Liver (tissue), 9 donors: Measurements from ENCODE around the gene XYLT1. TPM values are rescaled to one million over a fixed set of nuclear protein-coding genes. Genes with fewer than 3 reads are reported as not detected.

ENCODE experiments used
- DNase-seq: peaks from one replicate; pipeline ENCODE4 v3.0.0-alpha.2; 2017; ENCODE audit warnings: low spot score
- H3K27ac ChIP-seq, 2 donors: one replicate each; pipeline ENCODE4 v1.7.0; 2013; ENCODE audit warnings: inconsistent platforms in 2 of 2, low read length in 2 of 2, control low read depth in 1 of 2, low read depth in 1 of 2, mild to moderate bottlenecking in 1 of 2
- H3K27me3 ChIP-seq, 4 donors: one replicate each; pipeline versions ENCODE4 v1.6.1 to v1.7.0; 2013; ENCODE audit warnings: low read length in 3 of 4, inconsistent platforms in 1 of 4, mild to moderate bottlenecking in 1 of 4, moderate library complexity in 1 of 4; ENCODE audit not compliant: control insufficient read depth in 4 of 4, insufficient read depth in 4 of 4
- H3K36me3 ChIP-seq, 4 donors: one replicate each; pipeline versions ENCODE4 v1.6.1 to v1.7.0; 2013; ENCODE audit warnings: low read length in 3 of 4, mild to moderate bottlenecking in 3 of 4, low read depth in 1 of 4, moderate library complexity in 1 of 4; ENCODE audit not compliant: control insufficient read depth in 4 of 4, insufficient read depth in 3 of 4
- H3K4me1 ChIP-seq, 4 donors: one replicate each; pipeline versions ENCODE4 v1.6.1 to v1.7.0; 2013; ENCODE audit warnings: low read length in 3 of 4, mild to moderate bottlenecking in 3 of 4, moderate library complexity in 1 of 4; ENCODE audit not compliant: control insufficient read depth in 4 of 4, insufficient read depth in 4 of 4
- H3K4me3 ChIP-seq, 3 donors: one replicate each; pipeline versions ENCODE4 v1.6.1 to v1.7.0; 2013; ENCODE audit warnings: low read length in 3 of 3, control low read depth in 1 of 3, low read depth in 1 of 3, mild to moderate bottlenecking in 1 of 3
- H3K9ac ChIP-seq, 2 donors: one replicate each; pipeline ENCODE4 v1.7.0; 2013; ENCODE audit warnings: low read length in 2 of 2, mild to moderate bottlenecking in 2 of 2, moderate library complexity in 2 of 2, control low read depth in 1 of 2, low read depth in 1 of 2
- H3K9me3 ChIP-seq, 4 donors: one replicate each; pipeline versions ENCODE4 v1.6.1 to v1.7.0; 2013; ENCODE audit warnings: low read length in 3 of 4; ENCODE audit not compliant: control insufficient read depth in 4 of 4
- EGR1 ChIP-seq, 2 donors: IDR thresholded peaks; 2 replicates each; pipeline ENCODE4 v1.6.1; 2016 to 2018; ENCODE audit warnings: antibody characterized with exemption in 2 of 2, low read depth in 2 of 2
- FOXA1 ChIP-seq: IDR thresholded peaks from 2 replicates; pipeline ENCODE4 v1.6.1; 2016; ENCODE audit warnings: antibody characterized with exemption
- FOXA2 ChIP-seq: IDR thresholded peaks from 2 replicates; pipeline ENCODE4 v1.6.1; 2016; ENCODE audit warnings: antibody characterized with exemption
- GABPA ChIP-seq, 2 donors: IDR thresholded peaks in 1 of 2; conservative IDR thresholded peaks in 1 of 2; 2 replicates each; pipeline ENCODE4 v1.6.1; 2016; ENCODE audit warnings: antibody characterized with exemption in 2 of 2, mild to moderate bottlenecking in 1 of 2, moderate library complexity in 1 of 2
- HNF4A ChIP-seq, 2 donors: conservative IDR thresholded peaks; 2 replicates each; pipeline ENCODE4 v1.6.1; 2016; ENCODE audit warnings: antibody characterized with exemption in 2 of 2, mild to moderate bottlenecking in 2 of 2
- HNF4G ChIP-seq: IDR thresholded peaks from 2 replicates; pipeline ENCODE4 v1.6.1; 2016; ENCODE audit warnings: antibody characterized with exemption
- JUND ChIP-seq, 2 donors: IDR thresholded peaks; 2 replicates each; pipeline ENCODE4 v1.6.1; 2016; ENCODE audit warnings: antibody characterized with exemption in 2 of 2
- NR2F2 ChIP-seq: IDR thresholded peaks from 2 replicates; pipeline ENCODE4 v1.6.1; 2016; ENCODE audit warnings: antibody characterized with exemption
- RXRA ChIP-seq, 2 donors: IDR thresholded peaks; 2 replicates each; pipeline ENCODE4 v1.6.1; 2017 to 2018; ENCODE audit warnings: antibody characterized with exemption in 2 of 2, mild to moderate bottlenecking in 1 of 2
- SP1 ChIP-seq: IDR thresholded peaks from 2 replicates; pipeline ENCODE4 v1.6.1; 2018; ENCODE audit warnings: antibody characterized with exemption, mild to moderate bottlenecking
- TAF1 ChIP-seq: conservative IDR thresholded peaks from 2 replicates; pipeline ENCODE4 v1.6.1; 2016; ENCODE audit warnings: antibody characterized with exemption, mild to moderate bottlenecking
- YY1 ChIP-seq: IDR thresholded peaks from 2 replicates; pipeline ENCODE4 v1.6.1; 2016; ENCODE audit warnings: antibody characterized with exemption, mild to moderate bottlenecking
- WGBS: extraction: QIAGEN DNeasy Blood & Tissue Kit; methylation state at CpG from one replicate; pipeline ENCODE4 v1.1.7; 2013; 5-methylcytosine and 5-hydroxymethylcytosine counted together
- polyA plus RNA-seq, 2 donors: library from polyadenylated mRNA; stranded (reverse) in 1 of 2; unstranded in 1 of 2; fragments of 200-250 nt in 1 of 2; fragments of >200 nt in 1 of 2; fragmentation: Nextera tagmentation in 1 of 2; extraction: Ambion mirVana in 1 of 2; gene quantifications; one replicate each; pipeline versions ENCODE4 v1.2.1 to v1.2.3, GENCODE V29; 2013 to 2015
- total RNA-seq, 2 donors: library from RNA; depleted of rRNA; stranded (reverse); fragments of >200 nt; gene quantifications; one replicate each; pipeline ENCODE4 v1.2.3, GENCODE V29; 2014
- TF ChIP-seq, protein P1 (sequence below): IDR thresholded peaks from 2 replicates; pipeline ENCODE4 v1.6.1; 2016; ENCODE audit warnings: antibody characterized with exemption, mild to moderate bottlenecking
- TF ChIP-seq, protein P2 (sequence below): IDR thresholded peaks from 2 replicates; pipeline ENCODE4 v1.6.1; 2016; ENCODE audit warnings: antibody characterized with exemption
- TF ChIP-seq, protein P3 (sequence below): IDR thresholded peaks from 2 replicates; pipeline ENCODE4 v1.6.1; 2016; ENCODE audit warnings: antibody characterized with exemption
- TF ChIP-seq, protein P4 (sequence below): IDR thresholded peaks from 2 replicates; pipeline ENCODE4 v1.6.1; 2016; ENCODE audit warnings: antibody characterized with exemption
- TF ChIP-seq, protein P5 (sequence below): fragments of 150-350 bp; IDR thresholded peaks from 2 replicates; pipeline ENCODE4 v1.5.1; 2017; ENCODE audit warnings: improper control_type of control experiment, low read depth, low read length; ENCODE audit not compliant: missing input control
- donor health status: healthy.
- donor health status: healthy.
- donor health status: healthy.
- donor health status: healthy.
- donor health status: healthy.

XYLT1 gene
- total and polyA plus RNA-seq, 4 donors: 0.25 to 2.3 (median 0.53) TPM

DNA sequence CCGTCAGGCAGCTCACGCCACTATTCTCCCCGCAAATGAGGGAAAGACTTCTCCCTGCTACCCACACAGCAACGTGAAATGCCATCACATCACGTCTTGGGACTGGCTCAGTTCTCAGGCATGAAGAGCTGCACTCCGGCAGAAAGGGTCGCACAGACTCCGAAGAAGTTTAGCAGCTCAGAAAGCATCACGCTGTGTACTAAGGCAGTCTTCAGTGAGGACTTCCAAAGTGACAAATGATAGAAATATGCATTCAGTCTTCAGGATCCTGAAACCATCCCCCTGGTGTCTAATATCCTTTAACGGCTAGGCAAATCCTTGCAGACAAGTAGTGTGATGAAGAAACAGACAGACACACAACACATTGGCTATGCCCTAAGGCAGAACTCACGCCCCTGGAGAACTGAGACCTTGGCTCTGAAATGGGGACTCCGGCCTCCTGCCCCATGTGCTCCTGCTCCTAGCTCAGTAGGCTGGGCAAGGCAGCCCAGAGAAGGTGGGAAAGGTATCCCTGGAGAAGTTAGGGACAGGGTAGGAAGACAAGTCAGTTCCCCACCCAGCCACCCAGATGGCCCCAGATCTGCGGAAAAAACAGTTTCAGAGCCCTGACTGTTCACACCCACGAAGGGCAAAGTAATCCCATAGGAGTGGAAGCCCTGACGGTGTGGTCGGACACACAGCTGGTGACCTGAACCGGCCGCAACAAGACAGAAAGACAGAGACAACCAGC lies 1.6 kb downstream of the XYLT1 start:
- Histone ChIP-seq H3K9ac (no peak overlapping the region), H3K4me1 (peaks cover 0 to 9% (median 4%) of the 10 kb centered on the region in 4 donors), H3K36me3 (no peaks in the 10 kb centered on the region), H3K4me3 (peak overlapping the region in 1 of 3 donors; percentile 62), H3K27ac (no peak overlapping the region), H3K27me3 (peaks cover 0 to 19% (median 2%) of the 10 kb centered on the region in 4 donors), H3K9me3 (no peaks in the 10 kb centered on the region)
- DNase-seq: no peak
- no peak for TF ChIP-seq NR2F2
- TF ChIP-seq, protein P1, sequence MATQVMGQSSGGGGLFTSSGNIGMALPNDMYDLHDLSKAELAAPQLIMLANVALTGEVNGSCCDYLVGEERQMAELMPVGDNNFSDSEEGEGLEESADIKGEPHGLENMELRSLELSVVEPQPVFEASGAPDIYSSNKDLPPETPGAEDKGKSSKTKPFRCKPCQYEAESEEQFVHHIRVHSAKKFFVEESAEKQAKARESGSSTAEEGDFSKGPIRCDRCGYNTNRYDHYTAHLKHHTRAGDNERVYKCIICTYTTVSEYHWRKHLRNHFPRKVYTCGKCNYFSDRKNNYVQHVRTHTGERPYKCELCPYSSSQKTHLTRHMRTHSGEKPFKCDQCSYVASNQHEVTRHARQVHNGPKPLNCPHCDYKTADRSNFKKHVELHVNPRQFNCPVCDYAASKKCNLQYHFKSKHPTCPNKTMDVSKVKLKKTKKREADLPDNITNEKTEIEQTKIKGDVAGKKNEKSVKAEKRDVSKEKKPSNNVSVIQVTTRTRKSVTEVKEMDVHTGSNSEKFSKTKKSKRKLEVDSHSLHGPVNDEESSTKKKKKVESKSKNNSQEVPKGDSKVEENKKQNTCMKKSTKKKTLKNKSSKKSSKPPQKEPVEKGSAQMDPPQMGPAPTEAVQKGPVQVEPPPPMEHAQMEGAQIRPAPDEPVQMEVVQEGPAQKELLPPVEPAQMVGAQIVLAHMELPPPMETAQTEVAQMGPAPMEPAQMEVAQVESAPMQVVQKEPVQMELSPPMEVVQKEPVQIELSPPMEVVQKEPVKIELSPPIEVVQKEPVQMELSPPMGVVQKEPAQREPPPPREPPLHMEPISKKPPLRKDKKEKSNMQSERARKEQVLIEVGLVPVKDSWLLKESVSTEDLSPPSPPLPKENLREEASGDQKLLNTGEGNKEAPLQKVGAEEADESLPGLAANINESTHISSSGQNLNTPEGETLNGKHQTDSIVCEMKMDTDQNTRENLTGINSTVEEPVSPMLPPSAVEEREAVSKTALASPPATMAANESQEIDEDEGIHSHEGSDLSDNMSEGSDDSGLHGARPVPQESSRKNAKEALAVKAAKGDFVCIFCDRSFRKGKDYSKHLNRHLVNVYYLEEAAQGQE: no peak
- no peak for TF ChIP-seq SP1
- TF ChIP-seq, protein P2, sequence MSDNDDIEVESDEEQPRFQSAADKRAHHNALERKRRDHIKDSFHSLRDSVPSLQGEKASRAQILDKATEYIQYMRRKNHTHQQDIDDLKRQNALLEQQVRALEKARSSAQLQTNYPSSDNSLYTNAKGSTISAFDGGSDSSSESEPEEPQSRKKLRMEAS: no peak
- no peak for TF ChIP-seq HNF4A (conservative IDR thresholded peaks at IDR 0.05)
- no peak for TF ChIP-seq TAF1
- no peak for TF ChIP-seq JUND (IDR thresholded peaks at IDR 0.05)
- TF ChIP-seq, protein P3, sequence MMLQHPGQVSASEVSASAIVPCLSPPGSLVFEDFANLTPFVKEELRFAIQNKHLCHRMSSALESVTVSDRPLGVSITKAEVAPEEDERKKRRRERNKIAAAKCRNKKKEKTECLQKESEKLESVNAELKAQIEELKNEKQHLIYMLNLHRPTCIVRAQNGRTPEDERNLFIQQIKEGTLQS: no peak
- no peak for TF ChIP-seq FOXA1
- TF ChIP-seq, protein P4, sequence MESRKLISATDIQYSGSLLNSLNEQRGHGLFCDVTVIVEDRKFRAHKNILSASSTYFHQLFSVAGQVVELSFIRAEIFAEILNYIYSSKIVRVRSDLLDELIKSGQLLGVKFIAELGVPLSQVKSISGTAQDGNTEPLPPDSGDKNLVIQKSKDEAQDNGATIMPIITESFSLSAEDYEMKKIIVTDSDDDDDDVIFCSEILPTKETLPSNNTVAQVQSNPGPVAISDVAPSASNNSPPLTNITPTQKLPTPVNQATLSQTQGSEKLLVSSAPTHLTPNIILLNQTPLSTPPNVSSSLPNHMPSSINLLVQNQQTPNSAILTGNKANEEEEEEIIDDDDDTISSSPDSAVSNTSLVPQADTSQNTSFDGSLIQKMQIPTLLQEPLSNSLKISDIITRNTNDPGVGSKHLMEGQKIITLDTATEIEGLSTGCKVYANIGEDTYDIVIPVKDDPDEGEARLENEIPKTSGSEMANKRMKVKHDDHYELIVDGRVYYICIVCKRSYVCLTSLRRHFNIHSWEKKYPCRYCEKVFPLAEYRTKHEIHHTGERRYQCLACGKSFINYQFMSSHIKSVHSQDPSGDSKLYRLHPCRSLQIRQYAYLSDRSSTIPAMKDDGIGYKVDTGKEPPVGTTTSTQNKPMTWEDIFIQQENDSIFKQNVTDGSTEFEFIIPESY: no peak
- TF ChIP-seq, protein P5, sequence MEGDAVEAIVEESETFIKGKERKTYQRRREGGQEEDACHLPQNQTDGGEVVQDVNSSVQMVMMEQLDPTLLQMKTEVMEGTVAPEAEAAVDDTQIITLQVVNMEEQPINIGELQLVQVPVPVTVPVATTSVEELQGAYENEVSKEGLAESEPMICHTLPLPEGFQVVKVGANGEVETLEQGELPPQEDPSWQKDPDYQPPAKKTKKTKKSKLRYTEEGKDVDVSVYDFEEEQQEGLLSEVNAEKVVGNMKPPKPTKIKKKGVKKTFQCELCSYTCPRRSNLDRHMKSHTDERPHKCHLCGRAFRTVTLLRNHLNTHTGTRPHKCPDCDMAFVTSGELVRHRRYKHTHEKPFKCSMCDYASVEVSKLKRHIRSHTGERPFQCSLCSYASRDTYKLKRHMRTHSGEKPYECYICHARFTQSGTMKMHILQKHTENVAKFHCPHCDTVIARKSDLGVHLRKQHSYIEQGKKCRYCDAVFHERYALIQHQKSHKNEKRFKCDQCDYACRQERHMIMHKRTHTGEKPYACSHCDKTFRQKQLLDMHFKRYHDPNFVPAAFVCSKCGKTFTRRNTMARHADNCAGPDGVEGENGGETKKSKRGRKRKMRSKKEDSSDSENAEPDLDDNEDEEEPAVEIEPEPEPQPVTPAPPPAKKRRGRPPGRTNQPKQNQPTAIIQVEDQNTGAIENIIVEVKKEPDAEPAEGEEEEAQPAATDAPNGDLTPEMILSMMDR: no peak
- TF ChIP-seq FOXA2: no peak
- no peak for TF ChIP-seq YY1
- TF ChIP-seq GABPA (IDR thresholded peaks at IDR 0.05 in 1 of 2, conservative IDR thresholded peaks at IDR 0.05 in 1 of 2): no peak
- 34% methylated on average over 18 of the region's 18 CpGs for WGBS

DNA sequence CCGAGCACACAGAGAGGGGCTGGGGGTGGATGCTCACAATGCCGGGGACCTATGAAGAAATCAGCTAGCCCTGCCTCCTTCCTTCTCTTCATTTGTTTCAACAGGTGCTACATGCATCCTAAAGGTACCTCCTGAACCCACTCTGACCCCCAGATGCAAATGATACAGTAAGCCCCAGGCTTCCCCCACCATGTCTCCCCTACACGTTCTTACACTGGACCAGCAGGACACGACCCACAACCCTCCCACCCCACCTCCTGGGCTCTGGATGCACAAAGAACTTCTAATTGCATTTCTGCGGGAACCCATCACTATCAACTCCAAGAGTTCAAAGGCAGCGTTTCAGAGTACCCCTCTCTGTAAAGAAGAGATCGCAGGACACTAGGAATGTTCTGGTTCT lies 2.1 kb downstream of the XYLT1 start:
- peaks cover 0 to 19% (median 2%) of the 10 kb centered on the region in 4 donors for H3K27me3 ChIP-seq
- H3K9me3 ChIP-seq: no peaks in the 10 kb centered on the region
- no peak overlapping the region for H3K27ac ChIP-seq
- no peaks in the 10 kb centered on the region for H3K36me3 ChIP-seq
- H3K4me1 ChIP-seq: peaks cover 0 to 9% (median 4%) of the 10 kb centered on the region in 4 donors
- no peak overlapping the region for H3K9ac ChIP-seq
- H3K4me3 ChIP-seq: no peak overlapping the region
- WGBS: 35% methylated on average over 7 of the region's 7 CpGs
- DNase-seq: no peak
- TF ChIP-seq HNF4G (no peak), EGR1 (IDR thresholded peaks at IDR 0.05; ENCODE audit: low read depth in 2 of 2) (no peak), RXRA (IDR thresholded peaks at IDR 0.05) (no peak), JUND (IDR thresholded peaks at IDR 0.05) (no peak), FOXA2 (no peak), YY1 (no peak), FOXA1 (no peak)
- TF ChIP-seq, protein P1: no peak
- TF ChIP-seq, protein P5: no peak
